GM08714 (cell line): ENCODE measurements around the gene SPAG9.

ENCODE experiments used
- H3K4me3 ChIP-seq: fragments of 200-500 bp; sonication (Bioruptor generic); 2 replicates; pipeline ENCODE4 v1.5.1; 2014; ENCODE audit warnings: mild to moderate bottlenecking, low read length, inconsistent platforms
- ZNF274 ChIP-seq: IDR thresholded peaks from 2 replicates; pipeline ENCODE4 v1.6.1; 2012; ENCODE audit warnings: mild to moderate bottlenecking, low read depth, low read length

SPAG9 gene

DNA sequence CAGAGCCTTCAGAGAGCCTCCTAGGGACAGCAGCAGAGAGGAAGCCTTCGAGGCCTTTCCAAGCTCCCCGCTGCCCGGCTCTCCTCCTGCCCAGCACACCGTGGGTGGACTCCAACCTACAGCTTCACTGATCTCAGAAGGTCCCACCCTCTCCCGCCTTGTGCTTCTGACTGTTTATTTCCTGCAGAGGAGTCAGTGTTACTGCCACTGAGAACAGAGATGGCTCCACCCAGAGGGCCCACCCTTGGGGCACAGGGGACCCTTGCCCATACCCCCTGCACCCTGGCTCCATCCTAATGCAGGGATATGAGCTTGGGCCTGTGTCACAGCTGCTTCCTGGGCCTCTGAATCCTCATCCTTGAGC lies 201.8 kb downstream of the SPAG9 start:
- no peak for TF ChIP-seq ZNF274
- H3K4me3 ChIP-seq: no peak overlapping the region

- H3K4me3 ChIP-seq: no peak overlapping the region
- TF ChIP-seq ZNF274: no peak
Observed at GRCh38 chr17:50918071-50918932, 202.4 kb downstream of the SPAG9 start.

- no peak overlapping the region for H3K4me3 ChIP-seq
- TF ChIP-seq ZNF274: no peak
Observed at GRCh38 chr17:50917418-50917743, 203.3 kb downstream of the SPAG9 start.

DNA sequence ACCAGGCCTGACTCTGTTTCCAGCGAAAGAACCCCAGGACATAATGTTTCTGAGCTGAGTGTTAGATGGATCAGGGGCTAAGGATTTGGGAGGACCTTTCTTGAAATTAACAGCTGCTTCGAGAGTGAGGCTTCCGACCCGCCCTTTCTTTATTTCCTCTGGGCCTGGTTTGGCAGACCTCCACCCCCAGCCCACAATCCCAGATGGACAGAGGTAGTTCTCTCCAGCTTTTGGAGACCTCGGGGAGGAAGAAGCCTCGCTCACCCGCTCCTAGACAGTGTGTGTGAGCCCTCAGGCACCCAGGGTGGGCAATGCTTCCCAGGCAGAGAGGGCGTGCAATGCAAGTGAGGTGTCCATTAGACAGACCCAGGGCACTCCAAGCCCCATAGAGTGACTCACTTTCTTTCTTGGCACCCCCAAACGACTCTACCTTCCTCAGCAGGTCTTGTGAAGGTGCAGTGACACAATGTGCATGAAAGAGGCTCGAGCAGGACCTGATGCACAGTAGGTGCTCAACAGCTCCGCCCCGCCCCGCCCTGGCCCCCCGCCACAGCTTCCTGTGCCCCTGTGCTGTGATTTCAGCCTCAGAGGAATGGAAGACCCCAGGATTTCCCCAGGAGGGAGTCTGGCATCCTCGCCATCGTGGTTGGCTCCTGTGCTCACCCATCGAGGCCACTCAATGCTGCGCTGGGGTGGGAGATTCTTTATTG lies 203.8 kb downstream of the SPAG9 start:
- no peak for TF ChIP-seq ZNF274
- no peak overlapping the region for H3K4me3 ChIP-seq

DNA sequence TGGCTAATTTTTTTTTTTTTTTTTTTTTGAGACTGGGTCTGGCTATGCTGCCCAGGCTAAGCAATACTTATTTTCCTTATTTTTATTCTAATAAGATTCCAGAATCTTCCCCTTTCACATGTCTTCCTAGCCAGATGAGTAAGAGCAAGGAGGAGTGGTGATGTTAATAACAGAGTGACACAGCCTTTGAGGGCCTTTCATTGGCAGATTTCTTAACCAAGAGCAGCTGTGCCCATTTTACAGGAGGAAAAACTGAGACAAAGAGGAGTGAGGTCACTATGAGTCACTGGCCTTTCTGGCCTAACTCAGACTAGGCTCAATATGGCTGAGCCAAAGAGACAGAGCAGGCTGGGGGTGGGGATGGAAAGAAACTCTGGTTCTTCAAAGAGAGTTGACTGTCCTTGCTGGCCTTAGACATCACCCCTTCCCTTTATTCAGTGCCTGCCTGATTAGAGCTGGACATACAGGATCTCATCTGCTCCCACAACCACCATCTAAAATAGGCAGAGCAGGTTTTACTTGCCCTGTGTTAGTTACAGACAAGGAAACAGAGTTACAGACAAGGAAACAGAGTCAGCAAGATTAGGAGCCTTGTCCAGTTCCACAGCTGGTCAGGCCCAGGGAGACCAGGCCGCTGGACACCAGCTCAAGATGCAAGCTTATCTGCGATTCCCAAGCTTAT lies 204.5 kb downstream of the SPAG9 start:
- TF ChIP-seq ZNF274: no peak
- H3K4me3 ChIP-seq: no peak overlapping the region

GRCh38 chr17:50914505-50915063 lies 206.1 kb downstream of the SPAG9 start:
- TF ChIP-seq ZNF274: no peak
- no peak overlapping the region for H3K4me3 ChIP-seq

DNA sequence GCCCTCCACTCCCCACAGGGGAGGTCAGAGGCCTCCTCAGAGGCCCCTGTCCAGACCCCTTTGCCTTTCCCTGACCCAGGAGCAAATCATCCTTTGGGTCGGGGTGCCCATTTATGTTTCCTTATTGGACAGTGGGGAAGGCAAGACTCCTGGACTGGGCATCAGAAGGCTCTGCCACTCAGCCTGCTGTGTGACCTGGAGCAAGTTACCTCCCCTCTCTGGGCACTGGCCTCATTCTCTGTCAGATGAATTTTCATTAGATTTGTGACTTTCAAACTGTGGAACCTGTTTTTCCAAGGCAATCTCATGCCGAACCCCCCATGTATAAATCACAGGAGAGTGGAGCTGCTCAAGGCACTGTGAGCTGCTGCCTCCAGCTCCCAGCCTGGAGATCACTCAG lies 207.5 kb downstream of the SPAG9 start:
- no peak for TF ChIP-seq ZNF274
- no peak overlapping the region for H3K4me3 ChIP-seq
